Fibroblast of skin of right quadriceps (primary cell): ENCODE measurements around the gene SMLR1.
"Not testable (repeated sequence)": the region's sequence is repeated elsewhere in the genome, so short reads cannot be mapped to it uniquely, and the experiment has no call there.

ENCODE experiments used
- DNase-seq: peaks from one replicate; pipeline ENCODE4 v3.0.0-alpha.2; 2013

SMLR1 gene

DNA sequence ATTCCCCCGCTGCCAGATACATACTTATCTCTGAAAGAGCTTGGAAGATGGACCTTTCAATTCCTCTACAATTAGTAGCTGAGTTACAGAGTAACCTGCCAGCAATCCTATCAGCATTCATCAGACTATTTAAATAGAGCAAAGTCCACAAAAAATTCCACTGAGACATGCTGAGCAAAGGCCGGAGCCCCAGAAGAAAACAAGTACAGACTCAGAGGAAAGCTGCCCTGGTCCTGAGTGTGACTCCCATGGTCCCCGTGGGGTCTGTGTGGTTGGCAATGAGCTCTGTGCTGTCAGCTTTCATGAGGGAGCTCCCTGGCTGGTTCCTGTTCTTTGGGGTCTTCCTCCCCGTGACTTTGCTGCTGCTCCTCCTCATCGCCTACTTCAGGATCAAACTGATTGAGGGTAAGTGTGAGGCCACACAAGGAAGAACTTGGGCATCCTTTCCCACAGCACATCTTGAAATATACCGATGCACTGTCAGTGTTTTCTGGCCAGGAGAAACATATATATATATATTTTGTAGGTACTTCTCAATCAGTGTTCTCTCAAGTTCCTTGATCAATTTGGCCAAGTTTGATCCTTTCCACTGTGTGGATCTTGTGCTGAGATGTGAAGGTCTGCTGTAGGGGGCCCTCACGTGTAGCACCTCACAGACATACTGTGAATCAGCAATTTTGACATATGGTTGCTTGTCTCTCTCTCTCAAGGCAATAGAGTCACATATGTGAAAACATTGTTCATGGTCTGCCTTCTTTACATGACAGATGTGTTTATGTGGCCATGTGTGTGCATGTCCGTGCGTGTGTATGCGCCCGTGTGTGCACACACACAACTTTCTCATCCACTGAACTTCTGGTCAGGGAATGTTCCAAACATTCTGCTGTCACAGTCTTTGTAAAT, at the start of gene SMLR1:
Gene SMLR1 (plus strand): TSS at position 160 of the 903 bp plus-strand sequence. CDS start 8 bp downstream, at position 168.
- no peak for DNase-seq

DNA sequence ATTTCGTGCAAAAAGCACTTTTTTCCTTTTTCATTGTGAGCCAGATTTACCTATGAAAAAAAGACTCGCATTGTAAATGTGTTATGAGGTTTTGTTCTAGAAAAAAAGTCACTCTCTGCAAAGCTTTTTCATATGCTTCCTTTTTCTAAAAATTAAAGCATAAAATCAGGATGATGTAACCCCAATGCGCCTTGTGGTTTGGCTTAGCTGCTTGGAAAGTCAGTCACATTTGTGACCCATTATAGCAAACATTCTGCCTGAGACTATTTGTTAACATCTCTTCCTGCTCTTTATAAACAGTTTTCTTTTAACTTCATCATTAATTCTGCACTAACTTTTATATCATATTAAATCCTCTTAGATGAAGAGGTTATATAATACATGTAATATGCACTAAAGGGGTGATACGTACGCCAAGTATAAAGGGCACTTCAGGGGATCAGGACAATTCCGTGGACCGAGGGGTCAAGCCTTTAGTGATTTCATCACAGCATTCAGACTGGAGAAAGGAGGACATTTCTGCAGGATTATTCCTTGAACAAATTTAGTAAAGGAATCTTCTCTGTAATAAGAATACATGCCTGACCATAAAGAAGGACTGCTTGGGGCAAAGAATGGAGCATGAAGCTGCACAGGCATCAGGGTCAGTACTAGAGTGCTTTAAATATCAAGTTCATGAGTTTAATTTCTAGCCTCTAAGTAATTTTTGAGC, 48.1 kb upstream of the SMLR1 start:
- peak; percentile 88 for DNase-seq

DNA sequence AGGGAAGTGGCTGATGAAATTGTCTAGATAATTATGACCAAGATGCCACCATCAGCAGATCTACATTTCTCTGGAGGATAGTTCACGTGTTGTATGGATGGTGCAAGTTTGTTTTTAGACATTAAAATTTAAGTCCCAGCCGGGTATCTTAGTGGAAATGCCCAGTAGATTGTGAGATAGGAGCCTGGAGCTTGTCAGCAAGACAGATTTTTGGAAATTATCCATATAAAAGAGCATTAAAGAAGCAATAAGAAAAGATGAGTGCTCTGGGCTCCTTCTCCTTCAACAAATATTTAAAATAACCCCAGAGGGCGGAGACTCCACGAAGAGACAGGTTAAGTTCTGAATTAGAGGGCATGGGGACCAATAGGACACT, 47.6 kb upstream of the SMLR1 start:
- DNase-seq, result peak; percentile 47

DNA sequence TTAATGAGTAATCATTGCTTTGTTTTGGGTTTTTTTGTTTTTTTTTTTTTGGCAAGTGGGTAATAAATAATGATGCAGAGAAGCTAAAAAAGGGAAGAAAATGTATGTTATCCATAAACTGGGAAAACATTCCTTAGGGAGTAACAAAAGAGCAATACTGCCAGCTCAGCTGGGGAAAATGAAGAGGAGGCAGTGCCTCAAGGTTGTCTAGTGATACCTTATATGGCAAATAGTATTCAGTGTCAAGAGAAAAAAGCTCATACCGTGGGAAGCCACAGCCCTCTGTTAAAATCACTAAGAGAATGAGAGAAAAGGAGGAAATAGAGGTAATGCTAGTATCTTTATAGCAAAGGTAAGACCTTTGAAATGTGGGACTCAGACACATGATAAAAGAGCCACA, 47.1 kb upstream of the SMLR1 start:
- DNase-seq, result peak; percentile 93

DNA sequence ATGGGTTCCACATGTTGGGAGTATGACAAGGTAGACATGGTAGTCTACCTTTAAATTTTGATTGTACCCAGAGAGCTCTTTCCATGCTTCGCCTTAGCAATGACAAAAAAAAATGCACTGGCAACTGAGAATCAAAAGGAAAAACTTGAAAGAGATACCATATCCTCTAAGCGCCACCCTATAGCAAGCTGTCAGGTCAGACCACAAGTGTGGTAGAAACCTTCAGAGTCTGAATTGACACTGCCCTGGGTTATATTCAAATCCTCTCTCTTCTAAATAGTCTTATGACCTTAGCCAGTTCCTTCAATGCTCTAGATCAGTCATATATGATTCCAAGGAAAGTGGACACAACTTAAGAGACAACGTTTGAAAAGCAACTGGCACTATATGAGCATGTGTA, 45.6 kb upstream of the SMLR1 start:
- DNase-seq, result no peak

DNA sequence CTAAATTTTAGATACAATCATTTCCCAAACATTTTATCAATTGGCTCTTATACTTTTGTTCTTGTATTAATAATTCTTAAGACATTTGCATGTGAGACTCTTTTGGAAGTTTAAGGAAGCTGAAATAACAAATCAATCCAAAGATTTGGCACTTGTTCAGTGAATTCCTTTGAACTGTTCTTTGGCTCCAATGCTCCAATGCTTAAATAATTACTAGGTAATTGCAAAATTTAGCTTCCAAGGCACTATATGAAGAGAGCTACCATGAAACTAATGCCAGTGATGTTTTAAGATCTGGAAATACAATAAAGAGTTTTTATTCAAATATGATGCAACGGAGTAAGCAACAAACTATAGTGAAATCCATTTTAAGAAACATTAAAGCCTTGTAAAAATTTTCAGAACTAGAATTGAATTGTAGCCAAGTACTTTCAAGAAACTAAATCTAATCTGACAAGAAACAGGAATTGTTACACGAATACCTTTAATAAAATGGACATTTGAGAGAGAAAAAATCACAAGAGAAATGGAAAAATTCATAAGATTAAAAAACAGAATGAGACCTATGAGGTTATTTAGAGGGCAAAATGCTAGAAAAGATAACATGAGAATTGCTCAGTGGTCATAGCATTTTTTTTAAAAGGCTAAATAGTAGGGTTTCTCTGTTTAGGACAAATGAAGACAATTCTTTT, 43.6 kb upstream of the SMLR1 start:
- DNase-seq, result peak; percentile 59

DNA sequence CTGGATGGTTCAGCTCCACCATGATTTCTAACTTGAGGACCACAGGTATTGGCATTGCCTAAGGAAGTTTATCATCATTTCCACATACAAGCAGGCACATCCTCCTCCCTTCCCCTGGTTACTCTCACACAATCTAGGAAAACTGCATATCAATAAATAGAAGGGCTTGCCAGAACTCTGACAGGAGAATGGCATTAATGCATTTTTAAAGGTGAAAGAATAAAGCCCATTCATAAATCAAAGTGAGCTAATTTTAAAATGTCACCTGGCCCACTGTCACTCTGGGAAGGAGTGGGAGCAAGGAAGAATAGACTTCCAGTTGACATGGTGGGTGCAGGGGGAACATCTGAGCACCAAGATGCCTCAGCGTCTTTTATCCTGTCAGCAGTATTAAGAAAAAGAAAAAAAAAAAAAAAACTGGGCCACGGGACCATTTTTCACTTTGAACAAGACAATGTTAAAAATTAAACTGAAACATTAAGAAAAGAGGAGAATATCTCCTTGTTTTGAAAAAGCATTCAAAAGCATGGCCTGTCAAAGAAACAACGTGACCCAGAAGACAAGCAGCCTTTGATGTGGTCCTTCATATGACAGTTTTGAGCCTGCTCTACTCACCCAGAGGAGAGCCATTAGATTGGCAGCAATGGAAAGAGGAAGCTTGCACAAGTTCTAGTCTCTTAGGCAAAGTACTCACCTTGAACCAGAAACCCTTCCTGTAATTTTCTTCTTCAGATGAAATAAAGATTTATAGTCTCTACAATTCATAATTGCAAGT, 39.3 kb upstream of the SMLR1 start:
- no peak for DNase-seq

DNA sequence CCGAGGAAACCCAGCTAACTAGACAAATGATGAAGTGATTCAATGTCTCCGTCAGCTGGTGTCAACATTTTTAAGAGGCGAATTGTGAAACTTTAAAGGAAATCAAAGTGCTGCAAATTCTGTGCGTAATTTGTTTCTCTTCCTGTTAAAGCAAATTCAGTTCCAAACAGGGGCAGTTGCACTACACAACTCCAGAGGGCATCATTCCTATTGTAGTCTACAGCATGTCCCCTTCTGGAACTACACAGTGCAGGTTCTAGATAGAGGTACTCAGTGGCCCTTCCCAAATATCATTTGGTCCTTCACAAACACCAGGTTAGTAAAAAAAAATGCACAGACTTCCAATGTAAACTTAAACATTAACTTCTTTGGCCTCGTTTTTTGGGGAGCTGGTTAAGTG, 38.3 kb upstream of the SMLR1 start:
- DNase-seq, result no peak

DNA sequence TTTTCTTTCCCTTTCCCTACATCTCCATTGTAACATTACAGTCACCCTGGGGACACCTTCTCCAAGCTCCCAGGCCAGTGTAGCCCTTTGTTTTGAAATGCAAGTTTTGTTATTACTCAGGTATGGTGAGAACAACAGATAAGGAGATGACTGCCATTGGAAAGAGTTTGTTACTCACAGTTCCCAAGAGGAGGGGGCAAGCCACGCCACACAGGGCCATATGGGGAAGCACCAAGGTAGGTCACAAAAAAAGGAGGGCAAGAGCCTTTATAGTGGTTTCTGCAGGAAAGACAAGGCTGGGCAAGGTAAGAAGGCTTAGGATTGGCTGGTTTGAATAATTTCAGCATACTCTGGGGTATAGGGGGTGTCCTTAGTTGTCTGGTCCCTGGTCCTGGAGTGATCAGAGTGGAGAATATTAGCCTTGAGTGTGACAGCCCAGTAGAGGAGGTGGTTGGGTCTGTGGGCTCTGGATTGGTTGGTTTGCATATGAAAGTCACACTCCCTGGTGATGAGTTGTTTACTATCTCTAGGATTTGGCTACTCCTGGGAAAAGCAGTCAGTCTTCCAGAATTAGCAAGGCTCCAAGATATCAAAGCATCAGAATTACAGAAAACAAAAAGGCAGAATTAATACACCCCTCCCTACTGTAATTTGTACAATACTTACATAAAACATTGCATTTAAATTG, 33.1 kb upstream of the SMLR1 start:
- no peak for DNase-seq

DNA sequence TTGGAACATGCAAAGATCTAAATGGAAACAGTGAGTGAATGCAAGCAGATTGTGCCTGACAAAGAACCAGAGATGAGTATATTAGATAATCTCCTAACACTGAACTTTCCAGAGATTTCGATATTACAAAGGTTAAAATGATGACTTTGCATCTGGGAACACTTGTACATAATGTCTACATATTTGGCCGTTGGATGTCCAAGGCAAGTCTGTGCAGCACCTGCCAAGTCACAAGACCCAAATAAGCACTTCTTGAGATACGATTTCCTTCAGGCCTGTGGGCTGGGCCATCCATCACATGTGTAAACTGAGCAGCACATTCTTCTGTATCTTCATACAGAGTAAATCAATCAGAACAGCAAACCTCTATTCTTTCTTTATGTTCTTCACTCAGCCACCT, 32.5 kb upstream of the SMLR1 start:
- no peak for DNase-seq

DNA sequence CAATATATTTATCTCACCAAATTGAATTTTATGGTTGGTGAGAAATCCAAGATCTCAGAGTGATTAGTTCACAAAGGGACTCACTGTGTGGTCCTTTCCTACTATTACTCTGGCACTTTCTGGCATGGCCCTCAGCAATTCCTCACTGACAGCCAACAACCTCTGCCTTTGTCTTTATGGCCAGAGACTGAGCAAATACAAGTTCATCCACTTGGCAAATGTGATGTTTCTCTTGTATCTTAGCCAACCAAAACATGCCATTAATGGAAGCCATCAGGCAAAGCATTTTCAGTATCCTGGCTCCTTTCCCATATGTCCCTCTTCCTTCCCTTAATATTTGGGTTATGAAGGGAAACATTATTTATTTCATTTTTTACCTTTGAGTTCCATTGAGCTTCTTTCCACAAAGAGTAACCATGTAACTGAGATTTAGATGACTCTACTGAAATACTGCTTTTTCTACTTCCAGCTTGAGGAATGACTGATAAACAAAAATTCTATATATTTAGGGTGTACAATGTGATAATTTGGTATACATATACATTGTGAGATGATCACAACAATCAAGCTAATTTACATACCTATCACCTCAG, 30.8 kb upstream of the SMLR1 start:
- DNase-seq, result peak; percentile 91

DNA sequence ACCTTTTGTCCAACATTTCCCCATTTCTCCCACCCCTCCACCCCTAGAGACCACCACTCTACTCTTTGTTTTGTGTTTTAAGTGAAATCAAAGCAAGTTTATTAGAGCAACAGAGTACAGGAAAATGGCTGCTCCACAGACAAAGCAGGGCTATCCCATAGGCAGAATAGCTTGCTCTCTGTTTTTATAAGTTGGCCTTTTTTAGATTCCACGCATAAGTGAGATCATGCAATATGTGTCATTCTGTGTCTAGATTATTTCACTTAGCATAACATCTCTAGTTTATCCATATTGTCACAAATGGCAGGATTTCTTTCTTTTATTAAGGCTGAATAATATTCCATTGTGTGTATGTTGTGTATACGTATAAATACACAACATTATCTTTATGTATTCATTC, 30.1 kb upstream of the SMLR1 start:
- DNase-seq, result no peak

DNA sequence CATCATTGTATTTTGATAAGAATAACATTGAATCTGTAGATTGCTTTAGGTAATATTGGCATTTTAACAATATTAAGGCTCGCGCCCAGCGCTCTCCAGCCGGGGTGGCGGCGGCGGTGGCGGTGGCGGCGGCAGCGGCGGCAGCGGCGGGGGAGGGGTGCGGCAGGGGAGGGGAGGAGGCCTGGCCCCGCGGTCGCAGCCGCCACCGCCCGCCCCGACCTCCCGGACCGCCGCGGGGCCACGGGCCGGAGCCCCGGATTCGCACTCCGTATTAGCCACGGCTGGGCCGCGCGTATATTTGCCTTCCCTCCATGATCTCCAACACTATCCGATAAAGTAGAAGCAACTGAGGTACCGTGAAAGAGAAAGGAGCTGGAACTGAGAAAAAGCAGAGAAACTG, 25.8 kb upstream of the SMLR1 start:
- DNase-seq, result not testable (repeated sequence)

DNA sequence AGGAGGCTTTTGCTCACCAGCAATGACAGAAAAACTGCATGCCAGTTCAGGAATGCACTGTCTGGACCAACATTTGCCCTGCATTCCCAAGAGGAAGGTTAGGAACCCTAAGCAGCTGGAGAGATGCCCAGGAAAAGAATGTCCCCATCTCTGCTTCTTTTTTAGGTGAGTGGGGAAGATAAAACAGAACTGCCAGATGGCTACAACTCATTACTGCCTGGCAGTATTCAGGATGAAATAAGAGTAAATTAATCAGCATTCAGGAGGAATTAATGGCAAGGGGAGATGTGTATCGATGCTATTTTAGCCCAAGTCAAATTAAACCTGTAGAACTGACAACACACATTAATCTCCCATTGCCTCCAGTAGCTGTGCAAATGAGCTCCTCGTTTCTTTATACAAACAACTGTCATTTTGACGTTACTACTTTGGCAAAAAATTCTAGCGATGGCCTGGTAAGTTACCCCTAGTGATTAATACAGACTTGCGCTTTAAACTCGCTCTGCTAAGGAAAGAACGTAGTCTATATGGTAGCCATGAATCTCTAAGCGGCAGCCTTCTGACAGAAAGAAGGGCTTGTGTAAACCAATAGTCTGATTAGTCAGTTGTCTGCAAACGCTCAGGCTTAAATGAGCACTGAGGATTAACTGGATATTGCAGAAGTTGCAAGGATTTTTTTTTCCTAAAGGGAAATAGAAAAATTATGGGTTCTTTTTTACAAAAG, 16.7 kb upstream of the SMLR1 start:
- peak; percentile 53 for DNase-seq

DNA sequence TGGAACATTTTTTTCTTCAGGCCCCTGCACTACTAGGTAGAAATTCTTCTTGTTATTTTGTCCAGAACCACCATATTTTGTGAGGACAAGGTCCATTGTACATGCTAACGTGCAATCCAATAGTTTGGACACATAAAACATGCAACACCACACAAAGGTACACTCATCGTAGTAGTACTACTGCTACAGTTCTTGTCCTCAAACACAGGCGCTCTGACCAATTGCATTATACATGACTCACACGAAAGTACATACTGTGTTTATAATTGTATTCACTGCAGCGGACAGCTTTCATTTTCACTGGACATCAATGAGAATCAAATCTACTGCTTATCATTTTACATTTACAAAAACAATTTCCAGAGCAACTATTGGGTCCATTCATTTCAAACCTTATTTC, 15.3 kb upstream of the SMLR1 start:
- DNase-seq, result no peak

DNA sequence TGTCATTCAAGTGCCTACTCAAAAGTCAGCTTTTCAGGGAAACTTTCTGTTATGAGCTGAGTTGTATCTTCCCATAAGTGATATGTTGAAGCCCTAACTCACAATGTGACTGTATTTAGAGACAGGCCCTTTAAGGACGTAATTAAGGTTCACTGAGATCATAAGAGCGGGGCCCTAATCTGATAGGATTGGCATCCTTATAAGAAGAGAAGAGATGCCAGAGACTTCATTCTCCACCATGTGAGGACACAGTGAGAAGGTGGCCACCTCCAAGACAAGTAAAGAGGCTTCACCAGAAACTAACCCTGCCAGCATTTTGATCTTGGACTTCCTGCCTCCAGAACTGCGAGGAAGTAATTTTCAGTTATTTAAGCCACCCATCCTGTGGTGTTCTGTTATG, 12.7 kb upstream of the SMLR1 start:
- DNase-seq, result no peak

DNA sequence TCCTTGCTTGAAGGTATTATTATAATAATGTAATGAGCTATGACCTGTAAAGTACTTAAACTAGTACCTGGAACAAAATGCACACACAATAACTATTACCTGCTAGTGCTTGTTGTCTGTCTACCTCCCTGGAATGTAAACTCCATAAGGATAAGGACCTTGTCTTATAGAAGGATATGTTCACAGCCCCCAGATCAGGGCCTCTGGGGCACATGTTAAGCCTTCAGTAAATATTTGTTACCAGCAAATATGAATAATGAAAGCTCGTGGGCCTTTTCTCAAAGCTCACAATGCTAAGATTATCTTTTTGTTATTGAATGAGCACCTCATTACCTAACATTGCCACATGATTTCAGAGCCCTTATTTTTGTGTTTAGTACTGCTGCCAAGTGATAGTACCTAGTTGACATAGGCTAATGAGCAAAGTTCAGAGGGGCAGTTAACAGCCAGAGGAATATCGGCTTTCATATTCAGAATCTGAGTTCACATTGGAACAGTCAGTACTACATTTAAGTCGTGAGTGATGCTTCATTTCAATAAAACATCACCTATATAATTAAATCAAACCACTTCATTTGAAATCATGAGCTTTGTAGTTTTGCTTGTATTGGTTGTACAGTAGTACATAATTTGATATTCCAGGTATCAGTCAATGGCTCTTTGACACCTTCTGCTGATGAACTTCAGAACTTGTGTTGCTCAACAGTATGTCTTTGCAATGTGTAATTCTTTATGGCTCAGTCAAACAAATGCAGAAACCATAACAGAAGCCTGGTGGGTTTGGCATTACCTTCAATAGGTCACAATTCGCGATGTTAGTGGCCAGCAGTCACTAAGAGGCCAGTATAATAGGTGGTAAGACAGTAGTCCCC, 11.8 kb upstream of the SMLR1 start:
- DNase-seq, result no peak

DNA sequence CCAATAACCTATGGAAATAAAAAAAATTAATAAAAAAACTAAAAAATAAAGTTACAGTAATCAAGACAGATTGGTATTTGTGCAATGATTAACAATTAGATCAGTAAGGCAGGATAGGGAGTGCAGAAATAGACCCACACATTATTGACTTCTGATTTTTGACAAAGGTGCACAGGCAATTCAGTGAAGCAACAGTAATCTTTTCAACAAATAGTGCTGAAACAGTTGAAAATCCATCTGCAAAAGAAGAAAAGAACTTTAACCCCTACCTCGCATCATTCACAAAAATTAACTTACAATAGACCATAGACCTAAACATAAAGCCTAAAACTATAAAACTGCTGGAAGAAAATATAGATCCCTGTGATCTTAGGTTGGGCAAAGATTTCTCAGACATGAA, 4.5 kb upstream of the SMLR1 start:
- DNase-seq, result no peak

DNA sequence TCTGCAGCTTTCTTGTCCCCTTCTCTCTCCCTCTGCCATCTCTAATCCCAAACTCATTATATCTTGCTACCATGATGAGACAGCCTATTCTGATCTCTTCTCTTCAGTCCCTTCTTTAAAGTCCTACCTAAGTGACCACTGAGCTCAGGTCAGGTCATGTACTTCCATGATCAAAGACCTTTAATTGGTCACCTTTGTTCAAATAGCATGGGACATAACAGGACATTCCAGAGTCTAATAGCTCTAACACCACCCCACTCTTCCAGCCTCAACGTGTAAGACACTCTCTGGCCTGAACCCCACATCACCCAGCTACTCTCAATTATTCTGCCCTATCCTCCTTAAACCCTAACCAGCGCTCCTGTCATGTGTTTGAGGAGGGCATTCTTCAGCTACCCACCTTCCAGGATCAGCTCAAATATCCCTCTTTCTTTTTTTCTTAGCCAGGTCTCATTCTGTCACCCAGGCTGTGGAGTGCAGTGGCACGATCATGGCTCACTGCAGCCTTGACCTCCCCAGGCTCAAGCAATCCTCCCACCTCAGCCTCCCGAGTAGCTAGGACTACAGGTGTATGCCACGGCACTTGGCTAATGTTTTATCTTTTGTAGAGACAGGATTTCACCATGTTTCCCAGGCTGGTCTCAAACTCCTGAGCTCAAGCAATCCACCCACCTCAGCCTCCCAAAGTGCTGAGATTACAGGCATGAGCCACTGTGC, 2.1 kb upstream of the SMLR1 start:
- DNase-seq, result no peak
